ENCODE results near the gene CMTM4.
"Not testable (repeated sequence)": the region's sequence is repeated elsewhere in the genome, so short reads cannot be mapped to it uniquely, and the experiment has no call there.

- TF ChIP-seq EP300 (IDR thresholded peaks at IDR 0.05; ENCODE audit: borderline replicate concordance in 1 of 2, low read depth in 1 of 2, low read length in 1 of 2); CTCF (IDR thresholded peaks at IDR 0.05); USF2 (IDR thresholded peaks at IDR 0.05; ENCODE audit: borderline replicate concordance, low read depth, low read length); SIN3A (IDR thresholded peaks at IDR 0.05; ENCODE audit: borderline replicate concordance, low read depth, low read length); CHD2 (IDR thresholded peaks at IDR 0.05; ENCODE audit: low read length, partially characterized antibody); ELF1 (IDR thresholded peaks at IDR 0.05); GATA2 (CRISPR knock-in tag; IDR thresholded peaks at IDR 0.05); JUND (IDR thresholded peaks at IDR 0.05); RFX5 (IDR thresholded peaks at IDR 0.05; ENCODE audit: low read length); FOXJ3 (CRISPR knock-in tag; IDR thresholded peaks at IDR 0.05); GABPA (IDR thresholded peaks at IDR 0.05; ENCODE audit: low read depth); RXRA (IDR thresholded peaks at IDR 0.05; ENCODE audit: borderline replicate concordance, low read depth): not testable (repeated sequence)
Observed at GRCh38 chr16:66567270-66567669, 129.3 kb downstream of the CMTM4 start.
